Fibroblast of lung (primary cell): ENCODE results near the gene PRSS23. TPM values are rescaled to one million over a fixed set of nuclear protein-coding genes. Genes with fewer than 3 reads are reported as not detected.
A peak's percentile ranks its signal among the peaks of the same experiment; 100 is the strongest.

Experiments used
- DNase-seq, 2 donors: peaks; one replicate each; pipeline versions ENCODE4 v3.0.0 to v3.0.0-alpha.2; 2010; ENCODE audit warnings: low read depth in 2 of 2
- H2AFZ ChIP-seq: 2 replicates; pipeline ENCODE4 v1.5.1; 2012; ENCODE audit warnings: low read length, control low read depth, inconsistent platforms
- H3K27ac ChIP-seq: 2 replicates; pipeline ENCODE4 v1.5.1; 2011; ENCODE audit warnings: low read length, control low read depth; ENCODE audit not compliant: insufficient read depth
- H3K27me3 ChIP-seq: 2 replicates; pipeline ENCODE4 v1.5.1; 2011; ENCODE audit warnings: mild to moderate bottlenecking, low read length; ENCODE audit not compliant: control insufficient read depth, insufficient read depth
- H3K36me3 ChIP-seq: 2 replicates; pipeline ENCODE4 v1.5.1; 2011; ENCODE audit warnings: low read length; ENCODE audit not compliant: control insufficient read depth, insufficient read depth
- H3K4me1 ChIP-seq: 2 replicates; pipeline ENCODE4 v1.5.1; 2011; ENCODE audit warnings: low read length; ENCODE audit not compliant: control insufficient read depth, insufficient read depth; ENCODE audit errors: extremely low read depth
- H3K4me2 ChIP-seq: 2 replicates; pipeline ENCODE4 v1.5.1; 2011; ENCODE audit warnings: low read length, control low read depth; ENCODE audit not compliant: insufficient read depth; ENCODE audit errors: extremely low read depth
- H3K4me3 ChIP-seq, 4 experiments: fragments of 200-600 bp in 1 of 4; sonication (generic) in 1 of 4; replicated peaks in 1 of 4; 2 replicates each; pipeline ENCODE4 v1.5.1; 2011 to 2016; ENCODE audit warnings: low read length in 4 of 4, low read depth in 3 of 4, mild to moderate bottlenecking in 3 of 4, control low read depth in 2 of 4, inconsistent platforms in 1 of 4, mixed read lengths in 1 of 4; ENCODE audit not compliant: insufficient read depth in 1 of 4; ENCODE audit errors: control extremely low read depth in 1 of 4
- H3K79me2 ChIP-seq: 2 replicates; pipeline ENCODE4 v1.5.1; 2012; ENCODE audit warnings: mild to moderate bottlenecking, low read length, inconsistent platforms; ENCODE audit not compliant: control insufficient read depth, insufficient read depth
- H3K9ac ChIP-seq: 2 replicates; pipeline ENCODE4 v1.5.1; 2011; ENCODE audit warnings: mild to moderate bottlenecking, low read length, control low read depth; ENCODE audit not compliant: insufficient read depth
- H3K9me3 ChIP-seq: 2 replicates; pipeline ENCODE4 v1.5.1; 2012; ENCODE audit warnings: low read depth, low read length; ENCODE audit not compliant: control insufficient read depth, insufficient read depth
- H4K20me1 ChIP-seq: 2 replicates; pipeline ENCODE4 v1.5.1; 2011; ENCODE audit warnings: low read length; ENCODE audit not compliant: control insufficient read depth, insufficient read depth; ENCODE audit errors: extremely low read depth
- CTCF ChIP-seq, 2 donors: IDR thresholded peaks in 1 of 2; conservative IDR thresholded peaks in 1 of 2; 1 replicate in 1 of 2; 2 replicates in 1 of 2; pipeline ENCODE4 v1.5.1; 2011 to 2012; ENCODE audit warnings: low read length in 2 of 2, control low read depth in 1 of 2, inconsistent platforms in 1 of 2, low read depth in 1 of 2, mild to moderate bottlenecking in 1 of 2
- EZH2 ChIP-seq: IDR thresholded peaks from 2 replicates; pipeline ENCODE4 v1.5.1; 2012; ENCODE audit warnings: low read length, control low read depth, mild to moderate bottlenecking; ENCODE audit errors: missing control alignments
- polyA plus RNA-seq, 2 donors: library from polyadenylated mRNA; depleted of rRNA in 1 of 2; stranded (reverse) in 1 of 2; unstranded in 1 of 2; fragments of >200 nt; gene quantifications; 2 replicates each; pipeline ENCODE4 v1.2.1, GENCODE V29; 2011 to 2012; ENCODE audit warnings: missing spikeins in 1 of 2
- total RNA-seq: library from RNA; depleted of rRNA; stranded (reverse); fragments of >200 nt; gene quantifications from 2 replicates; pipeline ENCODE4 v1.2.1, GENCODE V29; 2014

PRSS23 gene
- total and polyA plus RNA-seq, 2 donors (not counting 1 experiment from before 2014, with no cell fraction given): 141 to 151 TPM

GRCh38 chr11:86801364-86801763, 1.0 kb downstream of the PRSS23 start:
- Histone ChIP-seq H3K9me3 (no peaks in the 10 kb centered on the region), H4K20me1 (no peaks in the 10 kb centered on the region), H3K36me3 (peaks cover 2% of the 10 kb centered on the region), H3K4me2 (peak overlapping the region; percentile 75), H3K9ac (peak overlapping the region; percentile 69), H3K27ac (peak overlapping the region; percentile 64), H3K4me3 (peak overlapping the region; percentile 78 to 83 (median 82)), H3K27me3 (no peaks in the 10 kb centered on the region), H3K79me2 (peaks cover 43% of the 10 kb centered on the region), H2AFZ (no peak overlapping the region), H3K4me1 (peaks cover 10% of the 10 kb centered on the region)
- DNase-seq: no peak
- TF ChIP-seq CTCF (conservative IDR thresholded peaks at IDR 0.05 in 1 of 2, IDR thresholded peaks at IDR 0.05 in 1 of 2; ENCODE audit: low read depth in 1 of 2, low read length in 2 of 2) (no peak), EZH2 (no peak)

GRCh38 chr11:86802146-86802545, 1.8 kb downstream of the PRSS23 start:
- Histone ChIP-seq H3K4me2 (peak overlapping the region; percentile 75), H3K9ac (no peak overlapping the region), H4K20me1 (no peaks in the 10 kb centered on the region), H3K27ac (no peak overlapping the region), H3K4me1 (peaks cover 10% of the 10 kb centered on the region), H3K36me3 (peaks cover 3% of the 10 kb centered on the region), H3K79me2 (peaks cover 45% of the 10 kb centered on the region), H2AFZ (no peak overlapping the region), H3K4me3 (peak overlapping the region; percentile 78 to 83 (median 82)), H3K9me3 (no peaks in the 10 kb centered on the region), H3K27me3 (no peaks in the 10 kb centered on the region)
- no peak for DNase-seq
- TF ChIP-seq EZH2: no peak
- no peak for TF ChIP-seq CTCF (conservative IDR thresholded peaks at IDR 0.05 in 1 of 2, IDR thresholded peaks at IDR 0.05 in 1 of 2; ENCODE audit: low read depth in 1 of 2, low read length in 2 of 2)

- Histone ChIP-seq H3K79me2 (peaks cover 48% of the 10 kb centered on the region), H3K27ac (no peak overlapping the region), H2AFZ (no peak overlapping the region), H3K27me3 (no peaks in the 10 kb centered on the region), H3K4me1 (peaks cover 10% of the 10 kb centered on the region), H3K9me3 (no peaks in the 10 kb centered on the region), H3K4me3 (peak overlapping the region in 2 of 4 experiments; percentile 81 to 82), H3K9ac (no peak overlapping the region), H3K36me3 (peaks cover 6% of the 10 kb centered on the region), H4K20me1 (no peaks in the 10 kb centered on the region), H3K4me2 (peak overlapping the region; percentile 75)
- TF ChIP-seq CTCF (conservative IDR thresholded peaks at IDR 0.05 in 1 of 2, IDR thresholded peaks at IDR 0.05 in 1 of 2; ENCODE audit: low read depth in 1 of 2, low read length in 2 of 2): peak; percentile 56 to 66
- no peak for TF ChIP-seq EZH2
- peak; percentile 64 to 66 for DNase-seq
Measured at GRCh38 chr11:86802601-86803051, 2.3 kb downstream of the PRSS23 start.
